IMR-90 (cell line): Measurements from ENCODE around the gene PNMA5. TPM values are rescaled to one million over a fixed set of nuclear protein-coding genes. Genes with fewer than 3 reads are reported as not detected.

Experiments used
- ATAC-seq: fragments of 200-7000 bp; cut with Tn5 transposase; 2 replicates; pipeline ENCODE4 v1.9.1; 2020; ENCODE audit warnings: low read depth, mild to moderate bottlenecking, moderate library complexity
- BruUV-seq: library from RNA; stranded (reverse); fragments of 400-500 nt; replicated peaks from 2 replicates; lab custom pipeline; 2021; lab: Mats Ljungman, UMichigan
- CTCF ChIA-PET: fragments of 300-600 bp; formaldehyde crosslinking; extraction: SDS; loops from one replicate; lab custom pipeline; 2021; ENCODE audit warnings: antibody characterized with exemption; lab: Yijun Ruan, JAX
- POLR2A ChIA-PET: fragments of 300-600 bp; sonication (Branson Sonifier 250); formaldehyde crosslinking; loops from one replicate; lab custom pipeline; 2022; ENCODE audit warnings: antibody characterized with exemption; ENCODE audit not compliant: unreplicated experiment; lab: Charles Lee
- DNase-seq: peaks from one replicate; pipeline ENCODE4 v3.0.0; 2013
- H2AFZ ChIP-seq: replicated peaks from 2 replicates; pipeline ENCODE3; 2013; ENCODE audit warnings: low read length, mild to moderate bottlenecking; ENCODE audit not compliant: poor library complexity
- H2AK5ac ChIP-seq: 2 replicates; pipeline ENCODE4 v1.6.1; 2013; ENCODE audit warnings: low read depth, low read length, inconsistent platforms
- H2AK9ac ChIP-seq: replicated peaks from 2 replicates; pipeline ENCODE3; 2013; ENCODE audit warnings: mild to moderate bottlenecking, low read depth, low read length, moderate library complexity; ENCODE audit not compliant: poor library complexity
- H2BK120ac ChIP-seq: 2 replicates; pipeline ENCODE4 v1.6.1; 2013; ENCODE audit warnings: low read depth, low read length, inconsistent platforms
- H2BK15ac ChIP-seq: 3 replicates; pipeline ENCODE4 v1.6.1; 2013; ENCODE audit warnings: low read depth, low read length, inconsistent platforms
- H2BK20ac ChIP-seq: 2 replicates; pipeline ENCODE4 v1.6.1; 2013; ENCODE audit warnings: low read depth, mild to moderate bottlenecking, inconsistent platforms, low read length, moderate library complexity
- H2BK5ac ChIP-seq: 2 replicates; pipeline ENCODE4 v1.6.1; 2013; ENCODE audit warnings: mild to moderate bottlenecking, low read depth, low read length, inconsistent platforms; ENCODE audit not compliant: poor library complexity, severe bottlenecking
- H3K14ac ChIP-seq: replicated peaks from 2 replicates; pipeline ENCODE4 v1.6.1; 2013; ENCODE audit warnings: low read depth, low read length, inconsistent platforms
- H3K18ac ChIP-seq: 2 replicates; pipeline ENCODE4 v1.6.1; 2013; ENCODE audit warnings: low read depth, low read length, control low read depth
- H3K23ac ChIP-seq: 2 replicates; pipeline ENCODE4 v1.6.1; 2013; ENCODE audit warnings: low read depth, low read length, inconsistent platforms
- H3K27ac ChIP-seq: 2 replicates; pipeline ENCODE4 v1.5.1; 2013; ENCODE audit warnings: mild to moderate bottlenecking, control low read depth, low read length; ENCODE audit not compliant: insufficient read depth
- H3K27me3 ChIP-seq: 2 replicates; pipeline ENCODE4 v1.6.1; 2013; ENCODE audit warnings: low read length; ENCODE audit not compliant: control insufficient read depth, insufficient read depth
- H3K36me3 ChIP-seq: 2 replicates; pipeline ENCODE4 v1.6.1; 2013; ENCODE audit warnings: low read length, mixed read lengths; ENCODE audit not compliant: control insufficient read depth, insufficient read depth
- H3K4ac ChIP-seq: 2 replicates; pipeline ENCODE4 v1.6.1; 2013; ENCODE audit warnings: low read depth, low read length, inconsistent platforms
- H3K4me1 ChIP-seq: 2 replicates; pipeline ENCODE4 v1.6.1; 2013; ENCODE audit warnings: low read length, mixed read lengths; ENCODE audit not compliant: control insufficient read depth, insufficient read depth
- H3K4me2 ChIP-seq: 2 replicates; pipeline ENCODE4 v1.6.1; 2013; ENCODE audit warnings: low read depth, mild to moderate bottlenecking, control low read depth, low read length, moderate library complexity
- H3K4me3 ChIP-seq: 2 replicates; pipeline ENCODE4 v1.5.1; 2013; ENCODE audit warnings: low read depth, mild to moderate bottlenecking, control low read depth, low read length, moderate library complexity; ENCODE audit not compliant: insufficient read depth
- H3K56ac ChIP-seq: 2 replicates; pipeline ENCODE4 v1.6.1; 2013; ENCODE audit warnings: low read length, inconsistent platforms; ENCODE audit not compliant: insufficient read depth; ENCODE audit errors: extremely low read depth
- H3K79me1 ChIP-seq, 2 experiments: 2 replicates each; pipeline ENCODE4 v1.6.1; 2013; ENCODE audit warnings: low read length in 2 of 2, inconsistent platforms in 1 of 2, low read depth in 1 of 2
- H3K9ac ChIP-seq: 2 replicates; pipeline ENCODE4 v1.6.1; 2013; ENCODE audit warnings: low read depth, low read length, control low read depth
- H3K9me1 ChIP-seq: 2 replicates; pipeline ENCODE4 v1.6.1; 2013; ENCODE audit warnings: low read length, inconsistent platforms; ENCODE audit not compliant: insufficient read depth
- H3K9me3 ChIP-seq: 2 replicates; pipeline ENCODE4 v1.6.1; 2013; ENCODE audit warnings: low read length; ENCODE audit not compliant: control insufficient read depth, insufficient read depth
- H4K20me1 ChIP-seq: 2 replicates; pipeline ENCODE4 v1.6.1; 2013; ENCODE audit warnings: low read length, inconsistent platforms; ENCODE audit not compliant: insufficient read depth
- H4K5ac ChIP-seq: 2 replicates; pipeline ENCODE4 v1.6.1; 2013; ENCODE audit warnings: mild to moderate bottlenecking, low read depth, low read length, control low read depth
- H4K8ac ChIP-seq, 2 experiments: 2 replicates each; pipeline ENCODE4 v1.6.1; 2013; ENCODE audit warnings: low read depth in 2 of 2, low read length in 2 of 2, control low read depth in 1 of 2, inconsistent platforms in 1 of 2
- H4K91ac ChIP-seq: 2 replicates; pipeline ENCODE4 v1.6.1; 2013; ENCODE audit warnings: low read depth, low read length, inconsistent platforms; ENCODE audit not compliant: insufficient read depth
- BHLHE40 ChIP-seq: fragments of 150-350 bp; IDR thresholded peaks from 2 replicates; pipeline ENCODE4 v1.6.1; 2016; ENCODE audit warnings: mild to moderate bottlenecking, low read depth, low read length
- CEBPB ChIP-seq: IDR thresholded peaks from 2 replicates; pipeline ENCODE4 v1.6.1; 2012; ENCODE audit warnings: low read depth, low read length, improper control_type of control experiment
- CHD1 ChIP-seq: IDR thresholded peaks from 2 replicates; pipeline ENCODE4 v1.6.1; 2012; ENCODE audit warnings: low read depth, low read length, improper control_type of control experiment
- CTCF ChIP-seq: conservative IDR thresholded peaks from 2 replicates; pipeline ENCODE4 v1.5.1; 2012; ENCODE audit warnings: mild to moderate bottlenecking, low read depth, low read length, improper control_type of control experiment
- ELK1 ChIP-seq: fragments of 150-350 bp; IDR thresholded peaks from 2 replicates; pipeline ENCODE4 v1.6.1; 2016; ENCODE audit warnings: low read depth, mild to moderate bottlenecking, low read length, moderate library complexity, borderline replicate concordance
- FOS ChIP-seq: fragments of 150-350 bp; IDR thresholded peaks from 2 replicates; pipeline ENCODE4 v1.6.1; 2016; ENCODE audit warnings: low read depth, low read length
- MAFK ChIP-seq: IDR thresholded peaks from 2 replicates; pipeline ENCODE4 v1.6.1; 2012; ENCODE audit warnings: low read depth, low read length, improper control_type of control experiment
- MAZ ChIP-seq: IDR thresholded peaks from 2 replicates; pipeline ENCODE4 v1.6.1; 2012; ENCODE audit warnings: low read depth, mild to moderate bottlenecking, low read length, improper control_type of control experiment, moderate library complexity, borderline replicate concordance
- MXI1 ChIP-seq: IDR thresholded peaks from 2 replicates; pipeline ENCODE4 v1.6.1; 2012; ENCODE audit warnings: low read depth, mild to moderate bottlenecking, low read length, moderate library complexity, borderline replicate concordance
- NFE2L2 ChIP-seq: fragments of 150-350 bp; IDR thresholded peaks from 2 replicates; pipeline ENCODE4 v1.6.1; 2016; ENCODE audit warnings: low read depth, mild to moderate bottlenecking, low read length
- POLR2A ChIP-seq: IDR thresholded peaks from 2 replicates; pipeline ENCODE4 v1.6.1; 2012; ENCODE audit warnings: mild to moderate bottlenecking, low read depth, low read length
- RAD21 ChIP-seq: IDR thresholded peaks from 2 replicates; pipeline ENCODE4 v1.6.1; 2012; ENCODE audit warnings: low read length, improper control_type of control experiment
- RCOR1 ChIP-seq: IDR thresholded peaks from 2 replicates; pipeline ENCODE4 v1.6.1; 2012; ENCODE audit warnings: mild to moderate bottlenecking, low read length, improper control_type of control experiment; ENCODE audit not compliant: insufficient replicate concordance
- RFX5 ChIP-seq: IDR thresholded peaks from 2 replicates; pipeline ENCODE4 v1.8.0; 2012; ENCODE audit warnings: low read depth, mild to moderate bottlenecking, low read length, moderate library complexity
- SMC3 ChIP-seq: fragments of 150-350 bp; IDR thresholded peaks from 2 replicates; pipeline ENCODE4 v1.6.1; 2016; ENCODE audit warnings: low read depth, mild to moderate bottlenecking, antibody characterized with exemption, low read length, moderate library complexity
- USF2 ChIP-seq: fragments of 150-350 bp; IDR thresholded peaks from 2 replicates; pipeline ENCODE4 v1.6.1; 2017; ENCODE audit warnings: mild to moderate bottlenecking, antibody characterized with exemption, low read length, low read depth
- WGBS, 2 experiments: methylation state at CpG; one replicate each; pipeline versions ENCODE4 v1.1.5 to v1.1.7; 2013; ENCODE audit warnings: missing lambda C conversion rate in 2 of 2; ENCODE audit not compliant: insufficient read length in 1 of 2; ENCODE audit errors: extremely low coverage in 2 of 2; 5-methylcytosine and 5-hydroxymethylcytosine counted together
- dilution Hi-C: fragments of 300-500 bp; cut with HindIII; formaldehyde crosslinking; loops from one replicate; pipeline ENCODE4 v1.14.3; 2018; ENCODE audit warnings: low sequenced_read_pairs; ENCODE audit not compliant: unreplicated experiment
- in situ Hi-C: fragments of 300-500 bp; cut with MboI; formaldehyde crosslinking; loops from 3 replicates; pipeline ENCODE4 v1.14.3; 2019; ENCODE audit warnings: low sequenced_read_pairs, inconsistent platforms, mixed read lengths
- intact Hi-C: fragments of 100-400 bp; cut with micrococcal nuclease; formaldehyde crosslinking; loops from 2 replicates; pipeline ENCODE4 v1.10.0; 2022
- polyA plus RNA-seq, 3 experiments: library from polyadenylated mRNA; depleted of rRNA; stranded (reverse); fragments of >200 nt; gene quantifications; 2 replicates each; pipeline ENCODE4 v1.2.3, GENCODE V29; 2012; ENCODE audit warnings: low replicate concordance in 1 of 3
- total RNA-seq: library from RNA; depleted of rRNA; stranded (reverse); fragments of >200 nt; gene quantifications from 2 replicates; pipeline ENCODE4 v1.2.3, GENCODE V29; 2012

The PNMA5 gene
- total and polyA plus RNA-seq, 2 of the 4 experiments (the other 2 are of a cell fraction), result not detected

- TF ChIP-seq POLR2A (no peak), RAD21 (no peak), NFE2L2 (no peak), FOS (no peak), RCOR1 (no peak), MXI1 (no peak), CTCF (no peak), MAFK (no peak), ELK1 (no peak), USF2 (no peak), BHLHE40 (no peak), CEBPB (no peak), MAZ (no peak), CHD1 (no peak), RFX5 (no peak), SMC3 (no peak)
- no peaks in the 10 kb centered on the region for H4K20me1 ChIP-seq
- ChIA-PET CTCF (no interaction called here), POLR2A (no interaction called here)
- no peak for DNase-seq
- in situ Hi-C loops, result loop anchor here (25.0 kb wide), 1 partner anchor 432 kb away; the partner anchor contains the start of gene HAUS7
- dilution Hi-C loops, result no loop called here
- no peaks in the 10 kb centered on the region; the same call in 1 of the 2 replicates for H3K27me3 ChIP-seq
- H2BK5ac ChIP-seq, result no peak overlapping the region
- H4K5ac ChIP-seq, result no peak overlapping the region
- no peak overlapping the region for H3K56ac ChIP-seq
- no peak overlapping the region for H3K4me3 ChIP-seq
- ATAC-seq, result no peak
- no TSS peak for BruUV-seq
- H3K14ac ChIP-seq, result no peak overlapping the region
- no peak overlapping the region for H3K23ac ChIP-seq
- no peak overlapping the region for H3K9ac ChIP-seq
- H3K4me1 ChIP-seq, result no peaks in the 10 kb centered on the region
- no peaks in the 10 kb centered on the region for H3K79me1 ChIP-seq
- H3K18ac ChIP-seq, result no peak overlapping the region
- H3K4ac ChIP-seq, result no peak overlapping the region
- H2BK15ac ChIP-seq, result no peak overlapping the region
- H2BK120ac ChIP-seq, result no peak overlapping the region
- intact Hi-C loops, result loop anchor here (5.0 kb wide), 1 partner anchor 636 kb away; no protein-coding TSS in a partner anchor
- H2AFZ ChIP-seq, result no peak overlapping the region
- H4K91ac ChIP-seq, result no peak overlapping the region
- H4K8ac ChIP-seq, result no peak overlapping the region
- WGBS, 2 experiments, result 61% methylated on average over 4 of the region's 12 CpGs; no CpG with 5 or more reads in 1 of the 2 experiments
- no peak overlapping the region for H3K27ac ChIP-seq
- H2BK20ac ChIP-seq, result no peak overlapping the region
- no peaks in the 10 kb centered on the region; the same call in none of the 2 replicates for H3K9me3 ChIP-seq
- no peak overlapping the region for H2AK9ac ChIP-seq
- no peaks in the 10 kb centered on the region for H3K36me3 ChIP-seq
- H2AK5ac ChIP-seq, result no peak overlapping the region
- no peaks in the 10 kb centered on the region for H3K9me1 ChIP-seq
- H3K4me2 ChIP-seq, result no peak overlapping the region
Observed at GRCh38 chrX:153030801-153031200, 36.9 kb upstream of the PNMA5 start.
